Heart right ventricle (tissue), 16 donors: Measurements from ENCODE around the gene LPP. TPM values are rescaled to one million over a fixed set of nuclear protein-coding genes. Genes with fewer than 3 reads are reported as not detected.
A peak's percentile ranks its signal among the peaks of the same experiment; 100 is the strongest.

Experiments
- ATAC-seq, 8 donors: fragments of 200-7000 bp; cut with Tn5 transposase; one replicate each; pipeline ENCODE4 v1.9.1; 2020; ENCODE audit warnings: mild to moderate bottlenecking in 8 of 8, moderate library complexity in 8 of 8, moderate number of reproducible peaks in 1 of 8
- DNase-seq, 2 donors: peaks; one replicate each; pipeline ENCODE4 v3.0.0-alpha.2; 2020
- H3K27ac ChIP-seq, 10 donors: fragments of 200-600 bp; sonication (generic) in 2 of 10; one replicate each; pipeline versions ENCODE4 v1.5.0 to v1.8.0; 2020 to 2022; ENCODE audit warnings: mild to moderate bottlenecking in 3 of 10
- H3K27me3 ChIP-seq, 7 donors: fragments of 200-600 bp; one replicate each; pipeline ENCODE4 v1.8.0; 2021 to 2022; ENCODE audit warnings: mild to moderate bottlenecking in 2 of 7
- H3K36me3 ChIP-seq, 9 donors: fragments of 200-600 bp; sonication (generic) in 1 of 9; one replicate each; pipeline versions ENCODE4 v1.5.0 to v1.8.0; 2020 to 2022; ENCODE audit warnings: mild to moderate bottlenecking in 2 of 9
- H3K4me1 ChIP-seq, 9 donors: fragments of 200-600 bp; sonication (generic) in 1 of 9; one replicate each; pipeline versions ENCODE4 v1.5.0 to v1.8.0; 2020 to 2022; ENCODE audit warnings: mild to moderate bottlenecking in 4 of 9
- H3K4me3 ChIP-seq, 10 donors: fragments of 200-600 bp; sonication (generic) in 2 of 10; one replicate each; pipeline versions ENCODE4 v1.5.0 to v1.8.0; 2020 to 2022; ENCODE audit warnings: mild to moderate bottlenecking in 7 of 10, moderate library complexity in 2 of 10
- H3K9me3 ChIP-seq, 11 donors: fragments of 200-600 bp in 10 of 11; sonication (generic) in 2 of 11; one replicate each; pipeline versions ENCODE4 v1.5.0 to v1.8.0; 2013 to 2022; ENCODE audit warnings: mild to moderate bottlenecking in 2 of 11, control low read depth in 1 of 11, moderate library complexity in 1 of 11
- WGBS, 2 donors: extraction: QIAGEN DNeasy Blood & Tissue Kit; methylation state at CpG; one replicate each; pipeline ENCODE4 v1.1.7; 2013; ENCODE audit warnings: inconsistent platforms in 1 of 2; 5-methylcytosine and 5-hydroxymethylcytosine counted together
- intact Hi-C, 10 donors: fragments of 100-400 bp; cut with DNase I; formaldehyde crosslinking; loops; one replicate each; pipeline versions ENCODE4 v1.11.1 to v1.14.2; 2022
- polyA plus RNA-seq, 2 donors: library from polyadenylated mRNA; stranded (reverse); fragments of 200-250 nt; gene quantifications; one replicate each; pipeline ENCODE4 v1.2.3, GENCODE V29; 2013
- total RNA-seq, 10 donors: library from RNA; stranded (reverse); fragmentation: NEBNext Ultra II Directional in 3 of 10; extraction: Animal tissue kit (Norgen Biotek cat#: 25700) in 3 of 10; gene quantifications; one replicate each; pipeline versions ENCODE4 v1.2.1 to v1.2.4, GENCODE V29; 2021 to 2023
- TF ChIP-seq, protein P1 (sequence below), 9 donors: fragments of 200-600 bp; sonication (generic) in 2 of 9; IDR thresholded peaks; one replicate each; pipeline versions ENCODE4 v1.5.0 to v1.8.0; 2021 to 2022; ENCODE audit warnings: antibody characterized with exemption in 9 of 9, mild to moderate bottlenecking in 5 of 9, moderate library complexity in 1 of 9
- donor health status: Arrhythmogenic right ventricular cardiomyopathy.
- donor health status: ischemic (EF 13 %, LVEDD 7.1; RV severe dilation, severe dysfunction).
- donor health status: healthy with polysubstance abuse.
- donor health status: DM: no; HTN: yes; CAD: no.
- donor health status: DM: no; HTN: no; CAD: no.
- donor health status: ischemic (EF 25% LVEDD 6.9; RV normal size, moderate dysfunction).
- donor health status: ischemic (EF 25% LVEDD 5.7; RV mildly dilated, moderate dysfunction).
- donor health status: healthy.
- donor health status: DM: yes; HTN: yes; CAD: no.
- donor health status: Ischemic cardiomyopathy.
- donor health status: ischemic (EF 35%, LVEDD 5.7; RV mildly dilated, moderate dysfunction).
- donor health status: nonischemic (EF 11% LVEDD 7.7; RV severe dilation, severe dysfunction).
- donor health status: DM: yes; HTN: yes; CAD: no.
- donor health status: PGD.
- donor health status: ischemic (EF 29% LVEDD 5.4; RV normal size, mild dysfunction).
- donor health status: nonischemic (EF 23%, LVEDD 6.1; RV moderate dilation, normal function).

LPP gene
- total and polyA plus RNA-seq, 12 donors: 8.5 to 188 (median 140) TPM

GRCh38 chr3:188266562-188267274, 112.8 kb downstream of the LPP start:
- H3K36me3 ChIP-seq: no peaks in the 10 kb centered on the region
- H3K4me3 ChIP-seq: peak overlapping the region in 6 of 10 donors; percentile 9 to 25 (median 14)
- ATAC-seq: peak in 6 of 8 donors; percentile 29 to 44 (median 38)
- 25 to 44% methylated on average over 10 of the region's 10 CpGs for WGBS, 2 donors
- H3K27ac ChIP-seq: peak overlapping the region; percentile 38 to 93 (median 86)
- intact Hi-C loops: loop anchor here in 7 of 10 donors (2.0 to 10.0 kb wide), 8 partner anchors 112 to 688 kb away; partner anchors contain the start of genes BCL6 (in 5 of the 7) and LPP (in 3 of the 7)
- no peaks in the 10 kb centered on the region for H3K9me3 ChIP-seq
- no peak for DNase-seq
- H3K4me1 ChIP-seq: peaks cover 28 to 99% (median 88%) of the 10 kb centered on the region in 9 donors
- no peaks in the 10 kb centered on the region for H3K27me3 ChIP-seq
- TF ChIP-seq, protein P1, sequence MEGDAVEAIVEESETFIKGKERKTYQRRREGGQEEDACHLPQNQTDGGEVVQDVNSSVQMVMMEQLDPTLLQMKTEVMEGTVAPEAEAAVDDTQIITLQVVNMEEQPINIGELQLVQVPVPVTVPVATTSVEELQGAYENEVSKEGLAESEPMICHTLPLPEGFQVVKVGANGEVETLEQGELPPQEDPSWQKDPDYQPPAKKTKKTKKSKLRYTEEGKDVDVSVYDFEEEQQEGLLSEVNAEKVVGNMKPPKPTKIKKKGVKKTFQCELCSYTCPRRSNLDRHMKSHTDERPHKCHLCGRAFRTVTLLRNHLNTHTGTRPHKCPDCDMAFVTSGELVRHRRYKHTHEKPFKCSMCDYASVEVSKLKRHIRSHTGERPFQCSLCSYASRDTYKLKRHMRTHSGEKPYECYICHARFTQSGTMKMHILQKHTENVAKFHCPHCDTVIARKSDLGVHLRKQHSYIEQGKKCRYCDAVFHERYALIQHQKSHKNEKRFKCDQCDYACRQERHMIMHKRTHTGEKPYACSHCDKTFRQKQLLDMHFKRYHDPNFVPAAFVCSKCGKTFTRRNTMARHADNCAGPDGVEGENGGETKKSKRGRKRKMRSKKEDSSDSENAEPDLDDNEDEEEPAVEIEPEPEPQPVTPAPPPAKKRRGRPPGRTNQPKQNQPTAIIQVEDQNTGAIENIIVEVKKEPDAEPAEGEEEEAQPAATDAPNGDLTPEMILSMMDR (IDR thresholded peaks at IDR 0.05): no peak

DNA sequence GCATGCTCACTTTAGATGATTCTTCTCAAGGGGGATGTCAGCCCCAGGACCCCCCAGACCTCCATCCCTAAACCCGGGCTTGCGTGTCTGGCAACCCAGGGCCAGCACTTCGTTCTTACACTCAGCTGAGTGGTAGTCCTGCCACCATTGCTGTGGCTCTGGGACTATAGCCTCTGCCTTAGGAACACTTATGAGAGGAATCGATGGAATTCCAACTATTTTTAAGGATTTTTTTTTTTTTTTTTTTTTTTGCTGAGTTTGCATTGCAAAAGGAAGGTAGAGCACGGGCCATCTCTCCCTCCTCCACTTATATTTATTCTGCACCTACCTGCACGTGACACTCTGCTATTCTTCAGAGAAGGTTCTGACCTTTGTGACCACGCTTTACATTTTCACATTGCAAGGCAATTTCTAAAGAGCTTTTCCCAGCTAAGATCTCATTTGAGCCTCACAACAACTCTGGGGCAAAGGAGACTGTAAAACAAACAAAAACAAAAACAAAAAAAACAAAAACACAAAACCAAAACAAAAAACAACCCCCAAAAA, 113.9 kb downstream of the LPP start:
- intact Hi-C loops: loop anchor here in 7 of 10 donors (2.0 to 10.0 kb wide), 8 partner anchors 113 to 687 kb away; partner anchors contain the start of genes BCL6 (in 5 of the 7) and LPP (in 3 of the 7)
- Histone ChIP-seq H3K27ac (peak overlapping the region; percentile 38 to 93 (median 86)), H3K4me1 (peaks cover 29 to 99% (median 87%) of the 10 kb centered on the region in 9 donors), H3K4me3 (no peak overlapping the region), H3K9me3 (no peaks in the 10 kb centered on the region), H3K27me3 (no peaks in the 10 kb centered on the region), H3K36me3 (no peaks in the 10 kb centered on the region)
- no peak for DNase-seq
- ATAC-seq: no peak
- TF ChIP-seq, protein P1 (IDR thresholded peaks at IDR 0.05): no peak
- 88% methylated on average over 7 of the region's 7 CpGs for WGBS, 2 donors

DNA sequence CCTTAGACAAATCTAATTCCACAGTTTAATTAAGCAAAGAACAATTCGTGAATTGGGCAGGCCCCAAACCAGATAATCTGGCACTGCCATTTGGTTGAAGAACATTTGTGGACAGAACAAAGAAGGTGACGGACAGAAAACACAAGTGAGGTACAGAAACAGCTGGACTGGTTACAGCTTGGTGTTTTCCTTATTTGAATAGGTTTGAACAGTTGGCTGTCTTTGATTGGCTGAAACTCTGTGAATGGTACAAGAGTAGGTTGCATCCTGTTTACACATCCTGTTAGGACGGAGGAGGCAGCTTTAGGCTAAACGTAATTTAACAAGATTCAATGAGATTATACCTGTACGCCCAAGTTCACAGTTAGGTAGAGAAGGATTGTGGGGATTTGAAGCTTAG, 114.4 kb downstream of the LPP start:
- H3K4me3 ChIP-seq: no peak overlapping the region
- no peak for DNase-seq
- no peaks in the 10 kb centered on the region for H3K9me3 ChIP-seq
- H3K27me3 ChIP-seq: no peaks in the 10 kb centered on the region
- peaks cover 29 to 99% (median 82%) of the 10 kb centered on the region in 9 donors for H3K4me1 ChIP-seq
- 72 to 74% methylated on average over 5 of the region's 5 CpGs for WGBS, 2 donors
- no peaks in the 10 kb centered on the region for H3K36me3 ChIP-seq
- TF ChIP-seq, protein P1 (IDR thresholded peaks at IDR 0.05): no peak
- intact Hi-C loops: loop anchor here in 7 of 10 donors (5.0 to 10.0 kb wide), 7 partner anchors 114 to 686 kb away; partner anchors contain the start of genes BCL6 (in 5 of the 7) and LPP (in 3 of the 7)
- no peak for ATAC-seq
- H3K27ac ChIP-seq: peak overlapping the region in 9 of 10 donors; percentile 73 to 93 (median 86)

DNA sequence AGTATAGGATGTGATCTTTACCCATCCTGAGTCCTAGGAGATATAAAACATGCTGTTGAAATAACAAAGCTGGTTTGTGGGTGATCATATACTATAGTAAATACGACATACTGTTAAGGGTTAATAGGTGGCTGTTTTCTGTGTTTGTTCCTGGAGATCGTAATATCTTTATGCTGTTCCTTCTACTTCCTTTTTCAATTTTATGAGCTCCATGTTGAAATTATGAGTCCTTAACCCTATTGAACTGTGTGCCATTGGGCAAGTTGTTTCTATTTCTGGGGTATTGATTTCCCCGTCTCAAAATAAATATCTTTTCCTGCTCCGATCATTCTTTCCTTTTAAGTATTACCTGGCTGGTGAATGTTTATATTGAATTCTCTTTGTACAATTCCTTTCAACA, 115.1 kb downstream of the LPP start:
- Histone ChIP-seq H3K36me3 (no peaks in the 10 kb centered on the region), H3K9me3 (no peaks in the 10 kb centered on the region), H3K4me1 (peaks cover 28 to 92% (median 75%) of the 10 kb centered on the region in 9 donors), H3K27ac (peak overlapping the region in 5 of 10 donors; percentile 13 to 93 (median 90)), H3K27me3 (no peaks in the 10 kb centered on the region), H3K4me3 (no peak overlapping the region)
- ATAC-seq (no peak), DNase-seq (no peak)
- WGBS, 2 donors: 63 to 83% methylated on average over 4 of the region's 4 CpGs
- TF ChIP-seq, protein P1 (IDR thresholded peaks at IDR 0.05): no peak
- intact Hi-C loops: loop anchor here in 7 of 10 donors (5.0 to 10.0 kb wide), 7 partner anchors 114 to 686 kb away; partner anchors contain the start of genes BCL6 (in 5 of the 7) and LPP (in 3 of the 7)
